CD14-positive monocyte (primary cell): ENCODE data around the gene PARVB. TPM values are rescaled to one million over a fixed set of nuclear protein-coding genes. Genes with fewer than 3 reads are reported as not detected.

Source experiments
- DNase-seq, 3 donors: peaks; one replicate each; pipeline ENCODE4 v3.0.0-alpha.2; 2011 to 2022
- H2AFZ ChIP-seq: 2 replicates; pipeline ENCODE4 v1.6.0; 2012; ENCODE audit warnings: mild to moderate bottlenecking, low read depth, low read length, inconsistent platforms; ENCODE audit not compliant: insufficient read depth, poor library complexity, severe bottlenecking
- H3K27ac ChIP-seq, 2 donors: 1 replicate in 1 of 2; 2 replicates in 1 of 2; pipeline ENCODE4 v1.5.1; 2012 to 2013; ENCODE audit warnings: low read length in 2 of 2, control low read depth in 1 of 2, inconsistent platforms in 1 of 2, low read depth in 1 of 2, mild to moderate bottlenecking in 1 of 2
- H3K27me3 ChIP-seq, 2 donors: one replicate each; pipeline versions ENCODE4 v1.6.0 to v1.6.1; 2011 to 2013; ENCODE audit warnings: low read length in 2 of 2; ENCODE audit not compliant: control insufficient read depth in 2 of 2, insufficient read depth in 2 of 2
- H3K36me3 ChIP-seq, 2 donors: replicated peaks in 1 of 2; 1 replicate in 1 of 2; 2 replicates in 1 of 2; pipeline versions ENCODE4 v1.5.1 to v1.6.1; 2012 to 2013; ENCODE audit warnings: low read length in 2 of 2, control low read depth in 1 of 2, inconsistent platforms in 1 of 2, mild to moderate bottlenecking in 1 of 2; ENCODE audit not compliant: insufficient read depth in 2 of 2, control insufficient read depth in 1 of 2
- H3K4me1 ChIP-seq, 2 donors: 1 replicate in 1 of 2; 2 replicates in 1 of 2; pipeline versions ENCODE4 v1.5.1 to v1.6.1; 2012 to 2013; ENCODE audit warnings: low read length in 2 of 2, control low read depth in 1 of 2, inconsistent platforms in 1 of 2, mild to moderate bottlenecking in 1 of 2, moderate library complexity in 1 of 2; ENCODE audit not compliant: insufficient read depth in 2 of 2, control insufficient read depth in 1 of 2
- H3K4me2 ChIP-seq: replicated peaks from 2 replicates; pipeline ENCODE3; 2012; ENCODE audit warnings: low read length, moderate library complexity, mild to moderate bottlenecking; ENCODE audit not compliant: poor library complexity, severe bottlenecking; ENCODE audit errors: extremely low read depth
- H3K4me3 ChIP-seq, 3 experiments: fragments of 200-600 bp in 1 of 3; sonication (generic) in 1 of 3; replicated peaks in 1 of 3; 1 replicate in 2 of 3; 2 replicates in 1 of 3; pipeline ENCODE4 v1.5.1; 2011 to 2013; ENCODE audit warnings: low read length in 3 of 3, mild to moderate bottlenecking in 3 of 3, control low read depth in 2 of 3, low read depth in 2 of 3, inconsistent platforms in 1 of 3, moderate library complexity in 1 of 3
- H3K79me2 ChIP-seq: 2 replicates; pipeline ENCODE4 v1.6.0; 2012; ENCODE audit warnings: mild to moderate bottlenecking, control low read depth, inconsistent platforms, low read length, moderate library complexity; ENCODE audit not compliant: insufficient read depth
- H3K9ac ChIP-seq: 2 replicates; pipeline ENCODE4 v1.6.0; 2017; ENCODE audit warnings: low read length, mild to moderate bottlenecking; ENCODE audit not compliant: insufficient read depth, poor library complexity, severe bottlenecking
- H3K9me3 ChIP-seq, 2 donors: replicated peaks in 1 of 2; 1 replicate in 1 of 2; 2 replicates in 1 of 2; pipeline versions ENCODE4 v1.5.1 to v1.6.1; 2012 to 2013; ENCODE audit warnings: low read length in 2 of 2, control low read depth in 1 of 2; ENCODE audit not compliant: control insufficient read depth in 1 of 2, insufficient read depth in 1 of 2
- H4K20me1 ChIP-seq: 2 replicates; pipeline ENCODE4 v1.6.0; 2012; ENCODE audit warnings: mild to moderate bottlenecking, low read length, control low read depth, moderate library complexity; ENCODE audit not compliant: insufficient read depth
- H3K27ac Mint-ChIP-seq, 7 donors: one replicate each; pipeline ENCODE4 v1.8.0; 2020; ENCODE audit warnings: mild to moderate bottlenecking in 7 of 7, mixed read lengths in 7 of 7, moderate library complexity in 6 of 7, inconsistent platforms in 2 of 7
- H3K27me3 Mint-ChIP-seq, 3 donors: one replicate each; pipeline ENCODE4 v1.8.0; 2021 to 2022; ENCODE audit warnings: low read depth in 3 of 3, mild to moderate bottlenecking in 3 of 3, mixed read lengths in 3 of 3, moderate library complexity in 3 of 3, inconsistent platforms in 1 of 3
- H3K36me3 Mint-ChIP-seq, 2 donors: one replicate each; pipeline ENCODE4 v1.8.0; 2020; ENCODE audit warnings: mixed read lengths in 2 of 2, inconsistent platforms in 1 of 2, mild to moderate bottlenecking in 1 of 2
- H3K4me1 Mint-ChIP-seq: one replicate; pipeline ENCODE4 v1.8.0; 2020; ENCODE audit warnings: mild to moderate bottlenecking, mixed read lengths
- H3K4me3 Mint-ChIP-seq, 2 donors: one replicate each; pipeline ENCODE4 v1.8.0; 2020; ENCODE audit warnings: mild to moderate bottlenecking in 2 of 2, mixed read lengths in 2 of 2, moderate library complexity in 1 of 2
- H3K9me3 Mint-ChIP-seq, 7 donors: one replicate each; pipeline ENCODE4 v1.8.0; 2020 to 2022; ENCODE audit warnings: mixed read lengths in 7 of 7, mild to moderate bottlenecking in 6 of 7, moderate library complexity in 6 of 7, inconsistent platforms in 2 of 7
- WGBS: methylation state at CpG from one replicate; pipeline ENCODE4 v1.1.5; 2013; ENCODE audit warnings: missing lambda C conversion rate; ENCODE audit not compliant: insufficient coverage; 5-methylcytosine and 5-hydroxymethylcytosine counted together
- intact Hi-C, 2 donors: fragments of 100-400 bp; cut with micrococcal nuclease; formaldehyde crosslinking; loops; one replicate each; pipeline versions ENCODE4 v1.15.0 to v1.15.1; 2023
- polyA plus RNA-seq, 3 donors: library from polyadenylated mRNA; depleted of rRNA in 1 of 3; unstranded in 2 of 3; stranded (reverse) in 1 of 3; fragments of 300-500 nt in 2 of 3; fragments of >200 nt in 1 of 3; fragmentation: Illumina TruSeq in 2 of 3; gene quantifications; 1 replicate in 2 of 3; 2 replicates in 1 of 3; pipeline ENCODE4 v1.2.3, GENCODE V29; 2012 to 2021
- TF ChIP-seq, protein P1 (sequence below): fragments of 200-600 bp; IDR thresholded peaks from one replicate; pipeline ENCODE4 v1.8.0; 2022; ENCODE audit warnings: antibody characterized with exemption, mild to moderate bottlenecking

Gene PARVB
- polyA plus RNA-seq, 3 donors, result 13.4 to 38.5 (median 17.9) TPM

DNA sequence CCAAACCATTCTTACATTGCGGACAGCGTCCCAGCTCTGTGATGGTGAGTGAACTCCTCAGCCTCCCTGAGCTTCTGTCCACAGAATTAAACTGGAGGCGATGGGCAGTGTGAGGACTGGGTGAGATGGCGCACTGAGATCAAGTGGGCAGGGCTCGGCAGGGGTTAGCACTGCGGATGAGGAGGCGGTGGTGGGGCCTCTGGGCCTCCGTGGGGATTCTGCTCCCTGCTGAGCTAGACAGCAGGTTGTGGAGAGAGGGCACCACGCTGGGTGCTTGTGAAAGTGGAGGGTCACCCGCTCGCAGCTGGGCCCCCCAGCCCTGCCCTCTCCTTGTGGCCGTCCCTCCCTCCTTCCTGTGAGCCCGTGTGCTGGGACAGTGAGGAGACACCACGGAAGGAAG is 131.0 kb downstream of the PARVB start:
- Mint-ChIP-seq H3K36me3 (peaks cover 51 to 53% of the 10 kb centered on the region in 2 donors), H3K27me3 (peaks cover 1 to 2% (median 2%) of the 10 kb centered on the region in 3 donors), H3K9me3 (peaks cover 0 to 2% (median 0%) of the 10 kb centered on the region in 7 donors), H3K27ac (peak overlapping the region in 1 of 7 donors; percentile 39), H3K4me3 (no peak overlapping the region), H3K4me1 (peaks cover 8% of the 10 kb centered on the region)
- Histone ChIP-seq H3K79me2 (no peaks in the 10 kb centered on the region), H3K4me2 (no peak overlapping the region), H3K9me3 (no peaks in the 10 kb centered on the region), H3K36me3 (peaks cover 13 to 32% of the 10 kb centered on the region in 2 donors), H2AFZ (no peak overlapping the region), H3K27ac (no peak overlapping the region), H3K4me3 (no peak overlapping the region), H3K4me1 (peaks cover 2% of the 10 kb centered on the region in 2 donors), H3K27me3 (no peaks in the 10 kb centered on the region), H3K9ac (no peak overlapping the region), H4K20me1 (no peaks in the 10 kb centered on the region)
- 68% methylated on average over 7 of the region's 14 CpGs for WGBS
- TF ChIP-seq, protein P1, sequence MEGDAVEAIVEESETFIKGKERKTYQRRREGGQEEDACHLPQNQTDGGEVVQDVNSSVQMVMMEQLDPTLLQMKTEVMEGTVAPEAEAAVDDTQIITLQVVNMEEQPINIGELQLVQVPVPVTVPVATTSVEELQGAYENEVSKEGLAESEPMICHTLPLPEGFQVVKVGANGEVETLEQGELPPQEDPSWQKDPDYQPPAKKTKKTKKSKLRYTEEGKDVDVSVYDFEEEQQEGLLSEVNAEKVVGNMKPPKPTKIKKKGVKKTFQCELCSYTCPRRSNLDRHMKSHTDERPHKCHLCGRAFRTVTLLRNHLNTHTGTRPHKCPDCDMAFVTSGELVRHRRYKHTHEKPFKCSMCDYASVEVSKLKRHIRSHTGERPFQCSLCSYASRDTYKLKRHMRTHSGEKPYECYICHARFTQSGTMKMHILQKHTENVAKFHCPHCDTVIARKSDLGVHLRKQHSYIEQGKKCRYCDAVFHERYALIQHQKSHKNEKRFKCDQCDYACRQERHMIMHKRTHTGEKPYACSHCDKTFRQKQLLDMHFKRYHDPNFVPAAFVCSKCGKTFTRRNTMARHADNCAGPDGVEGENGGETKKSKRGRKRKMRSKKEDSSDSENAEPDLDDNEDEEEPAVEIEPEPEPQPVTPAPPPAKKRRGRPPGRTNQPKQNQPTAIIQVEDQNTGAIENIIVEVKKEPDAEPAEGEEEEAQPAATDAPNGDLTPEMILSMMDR, result no peak
- intact Hi-C loops, result no loop called here
- no peak for DNase-seq

DNA sequence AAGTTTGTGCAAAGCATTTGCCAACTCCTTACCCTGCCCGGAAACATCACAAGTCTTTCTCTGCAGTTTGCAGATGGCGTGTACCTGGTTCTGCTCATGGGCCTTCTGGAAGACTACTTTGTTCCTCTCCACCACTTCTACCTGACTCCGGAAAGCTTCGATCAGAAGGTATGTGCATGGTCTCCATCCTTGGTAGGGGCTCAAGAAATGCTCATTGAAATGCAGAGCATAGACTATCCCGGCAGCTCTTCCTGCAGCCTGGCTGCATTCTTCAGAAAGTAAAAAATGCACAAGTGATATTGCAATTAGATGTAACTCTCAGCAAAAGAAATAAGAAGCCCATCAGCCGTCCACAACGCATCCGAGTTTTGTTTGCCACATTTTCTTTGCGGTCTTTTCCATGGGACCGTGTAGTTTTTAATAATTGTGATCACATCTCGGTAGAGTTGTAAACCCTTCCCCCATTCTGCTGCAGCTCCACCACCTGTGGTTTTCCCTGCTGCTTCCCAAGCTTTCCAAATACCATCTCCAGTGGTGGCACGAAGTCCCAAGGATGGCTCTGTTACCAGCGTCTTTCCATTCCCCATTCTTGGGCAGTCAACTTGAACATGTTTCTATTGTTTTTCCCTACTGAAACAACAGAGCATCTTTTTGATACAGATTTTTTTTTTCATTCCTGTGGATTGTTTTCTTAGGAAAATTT is 134.0 kb downstream of the PARVB start:
- no peak overlapping the region for H3K4me3 ChIP-seq
- no peaks in the 10 kb centered on the region for H3K27me3 ChIP-seq
- peaks cover 18% of the 10 kb centered on the region for H3K4me1 Mint-ChIP-seq
- H3K9me3 Mint-ChIP-seq, result peaks cover 0 to 2% (median 0%) of the 10 kb centered on the region in 7 donors
- intact Hi-C loops, result no loop called here
- H3K27ac Mint-ChIP-seq, result peak overlapping the region in 2 of 7 donors; percentile 8 to 39
- peaks cover 11 to 12% of the 10 kb centered on the region in 2 donors for H3K4me1 ChIP-seq
- WGBS, result 100% methylated on average over 9 of the region's 13 CpGs
- H3K4me3 Mint-ChIP-seq, result no peak overlapping the region
- no peaks in the 10 kb centered on the region for H3K79me2 ChIP-seq
- H3K27me3 Mint-ChIP-seq, result peaks cover 1 to 2% (median 2%) of the 10 kb centered on the region in 3 donors
- no peak overlapping the region for H3K27ac ChIP-seq
- no peak for DNase-seq
- no peak overlapping the region for H3K9ac ChIP-seq
- H2AFZ ChIP-seq, result no peak overlapping the region
- H3K36me3 ChIP-seq, result peaks cover 9 to 23% of the 10 kb centered on the region in 2 donors
- H3K9me3 ChIP-seq, result no peaks in the 10 kb centered on the region
- H4K20me1 ChIP-seq, result no peaks in the 10 kb centered on the region
- no peak overlapping the region for H3K4me2 ChIP-seq
- TF ChIP-seq, protein P1, result no peak
- H3K36me3 Mint-ChIP-seq, result peaks cover 37 to 42% of the 10 kb centered on the region in 2 donors
